Activated T-helper 1 cell treated with anti-CD3 and anti-CD28 coated beads, Interleukin-2, amount 50 U/mL, for 16 hours (primary cell): ENCODE data around the gene ZCCHC14.
"Not testable (repeated sequence)": the region's sequence is repeated elsewhere in the genome, so short reads cannot be mapped to it uniquely, and the experiment has no call there.

Experiments used
- DNase-seq, 2 donors: peaks; one replicate each; pipeline ENCODE4 v3.0.0-alpha.2; 2020; ENCODE audit warnings: low read depth in 1 of 2, low spot score in 1 of 2

The ZCCHC14 gene

GRCh38 chr16:87412371-87412995 is 80.3 kb downstream of the ZCCHC14 start:
- DNase-seq: no peak

GRCh38 chr16:87411375-87412271 is 81.2 kb downstream of the ZCCHC14 start:
- no peak for DNase-seq

GRCh38 chr16:87410968-87411367 is 81.9 kb downstream of the ZCCHC14 start:
- no peak for DNase-seq

GRCh38 chr16:87410530-87410929 is 82.3 kb downstream of the ZCCHC14 start:
- DNase-seq: no peak

DNA sequence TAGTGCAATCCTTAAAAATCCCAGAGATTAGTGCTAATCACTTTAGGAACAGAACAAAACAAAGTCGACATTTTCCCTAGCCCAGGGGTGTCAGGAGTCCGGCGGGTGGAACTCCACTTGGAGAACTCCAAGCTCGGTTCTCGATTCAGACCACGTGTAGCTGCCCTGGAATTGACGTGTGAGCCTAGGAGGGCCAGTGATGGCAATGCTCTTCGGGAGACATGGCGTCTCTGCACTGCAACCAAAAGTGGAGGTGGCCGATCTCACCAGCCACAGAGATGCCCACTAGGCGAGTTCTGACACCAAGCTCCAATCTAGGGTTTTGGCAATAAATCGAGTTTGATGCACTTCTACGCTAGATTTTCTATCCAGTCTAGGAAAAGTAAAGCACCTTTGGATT is 83.0 kb downstream of the ZCCHC14 start:
- no peak for DNase-seq

DNA sequence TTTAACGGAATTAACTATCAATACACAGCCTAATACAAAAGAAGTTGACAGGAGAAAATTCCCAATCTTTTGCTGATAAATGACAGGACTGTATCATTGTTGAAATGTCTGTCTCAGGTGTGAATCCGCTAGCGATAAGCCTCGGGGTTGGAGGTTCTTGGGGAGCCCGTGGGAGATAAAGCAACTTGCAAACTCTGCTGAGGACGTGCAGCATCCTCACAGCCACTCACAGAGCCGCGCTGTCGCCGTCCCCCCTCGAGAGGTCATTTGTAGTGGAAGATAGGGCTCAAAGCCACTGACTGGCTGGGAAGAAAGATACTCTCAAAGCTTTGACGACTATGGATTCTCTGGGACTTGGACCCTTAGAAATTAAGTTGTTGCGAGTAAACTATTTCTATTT is 83.7 kb downstream of the ZCCHC14 start:
- DNase-seq: no peak

DNA sequence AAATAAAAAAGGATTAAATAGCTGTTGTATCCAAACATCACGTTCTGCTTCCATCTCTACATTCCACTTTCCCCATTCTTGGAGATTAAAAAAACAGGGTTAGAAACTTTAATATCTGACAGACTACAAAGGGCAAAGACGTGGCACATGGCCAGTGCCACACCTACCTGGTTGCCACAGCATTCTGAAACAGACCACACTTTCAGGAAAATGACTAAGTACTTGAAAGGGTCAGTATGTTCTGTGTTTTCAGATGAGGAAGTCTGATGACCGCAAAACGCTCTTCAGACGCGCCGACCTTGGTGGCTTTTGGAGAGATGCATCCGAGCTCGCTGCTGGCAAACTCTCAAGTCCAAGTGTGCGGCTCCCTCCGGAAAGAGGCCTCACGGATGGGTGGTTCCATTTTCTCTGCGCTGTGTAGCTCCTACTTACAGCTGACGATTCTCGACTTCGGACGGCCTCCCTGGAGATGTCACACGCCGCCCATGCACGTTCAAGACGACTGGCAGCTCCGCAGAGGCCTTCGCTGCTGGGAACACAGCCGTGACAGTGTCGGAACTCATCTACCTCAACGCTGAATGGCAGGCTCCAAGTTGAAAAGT is 85.2 kb downstream of the ZCCHC14 start:
- no peak for DNase-seq

DNA sequence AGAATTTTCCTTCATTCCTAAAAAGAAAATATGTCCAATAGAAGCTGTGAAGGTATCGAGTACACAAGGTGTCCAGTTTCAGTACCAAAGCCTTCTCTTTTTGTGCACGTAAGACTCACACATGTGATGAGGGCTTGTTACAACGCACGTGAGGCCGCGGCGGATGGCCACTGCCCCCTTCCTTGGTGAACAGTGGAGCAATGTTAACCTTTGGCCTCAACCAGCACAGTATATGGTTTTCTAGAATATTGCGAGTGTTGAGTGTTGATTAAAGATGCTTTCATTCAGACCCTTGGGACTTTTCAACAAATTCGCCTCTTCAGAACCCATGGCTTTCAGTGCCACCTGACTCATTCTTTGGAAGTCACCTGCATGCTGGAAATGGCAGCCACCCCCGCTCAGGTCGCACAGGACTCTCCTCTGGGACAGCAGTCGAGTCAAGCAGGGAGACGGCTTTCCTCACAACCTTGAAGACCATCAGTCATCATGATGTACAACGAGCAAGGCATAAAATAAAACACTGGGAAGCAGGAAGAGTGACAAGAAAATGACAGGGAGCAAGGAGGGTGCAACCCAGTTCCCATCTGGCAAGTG is 86.2 kb downstream of the ZCCHC14 start:
- DNase-seq: no peak

DNA sequence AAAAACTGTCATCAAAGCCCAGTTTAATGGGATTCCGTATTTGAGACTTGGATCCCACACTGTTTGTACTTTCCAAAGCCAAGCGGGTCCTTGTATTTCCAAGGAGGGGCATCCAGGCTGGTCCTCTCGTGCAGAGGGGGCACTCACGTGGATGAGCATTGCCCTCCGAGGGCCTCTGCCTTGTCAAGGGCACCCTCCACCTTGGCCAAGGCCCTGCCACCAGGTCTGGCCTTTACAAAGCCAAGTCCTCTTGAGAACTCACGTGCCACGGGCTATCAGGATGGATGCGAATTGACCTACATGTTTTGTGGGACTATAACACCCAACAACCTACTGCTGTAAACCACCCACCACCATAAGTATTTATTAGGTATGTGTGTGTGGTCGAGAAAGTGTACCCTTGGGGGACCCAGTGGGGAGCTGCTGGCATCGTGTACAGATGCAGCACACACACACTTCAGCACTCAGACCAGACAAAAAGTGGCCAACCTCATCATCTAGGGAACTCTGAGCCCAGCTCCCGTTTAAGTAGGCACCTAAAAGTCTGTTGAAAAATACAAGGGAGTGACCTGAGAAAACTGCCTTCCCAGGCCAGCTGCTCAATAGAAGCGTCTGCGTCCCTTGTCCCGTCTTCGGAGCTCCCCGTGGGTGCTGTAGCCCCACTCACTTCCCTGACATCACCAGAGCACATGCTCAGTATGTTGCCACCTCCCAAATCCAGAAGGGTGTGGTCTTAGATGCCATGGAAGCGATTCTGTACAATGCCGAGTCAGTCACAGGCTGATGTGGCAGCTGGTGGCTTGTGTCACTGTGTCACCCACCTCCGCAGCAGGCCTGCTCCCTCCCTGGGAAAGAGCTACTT is 87.8 kb downstream of the ZCCHC14 start:
- no peak for DNase-seq

DNA sequence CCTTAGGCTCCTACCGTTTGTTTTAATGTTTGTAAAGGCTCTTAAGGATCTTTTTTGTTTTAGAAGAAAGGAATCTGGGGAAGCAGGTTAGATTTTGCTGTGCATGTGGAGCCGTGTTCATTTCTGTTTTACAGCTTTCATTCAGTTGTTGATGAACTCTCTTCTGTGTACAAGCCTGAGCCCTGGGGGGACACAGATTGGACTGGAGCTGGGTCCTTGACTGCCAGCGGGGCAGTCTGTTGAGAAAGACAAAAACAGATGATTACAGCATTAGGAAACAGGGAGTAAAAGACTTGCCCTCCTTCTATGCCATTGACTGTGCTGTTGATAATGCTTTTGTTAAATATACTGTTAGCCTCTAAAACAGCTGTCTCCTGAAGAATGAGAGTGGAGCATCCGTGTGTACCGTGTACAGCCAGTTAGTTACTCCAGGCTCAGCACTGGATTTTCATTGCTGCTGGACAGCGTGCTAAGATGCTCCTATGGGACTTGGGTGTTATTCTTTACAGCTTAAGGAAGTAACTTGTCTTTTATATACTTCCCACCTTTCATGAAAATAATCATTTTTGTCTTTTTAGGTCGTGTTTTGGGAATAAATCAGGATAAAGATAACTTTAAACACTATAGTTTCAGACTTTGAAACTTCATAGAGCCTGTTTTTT is 97.5 kb downstream of the ZCCHC14 start:
- no peak for DNase-seq

- DNase-seq: no peak
Observed at GRCh38 chr16:87393680-87394055, 99.2 kb downstream of the ZCCHC14 start.

- DNase-seq: peak in 1 of 2 donors; percentile 27
Observed at GRCh38 chr16:87392821-87393679, 99.8 kb downstream of the ZCCHC14 start.

GRCh38 chr16:87391950-87392820 is 100.6 kb downstream of the ZCCHC14 start, which contains the start of gene MAP1LC3B:
Gene MAP1LC3B, plus strand, starts transcription at chr16:87392336. Its CDS starts 92 bp downstream, at chr16:87392428.
- peak; percentile 95 to 99 for DNase-seq

DNA sequence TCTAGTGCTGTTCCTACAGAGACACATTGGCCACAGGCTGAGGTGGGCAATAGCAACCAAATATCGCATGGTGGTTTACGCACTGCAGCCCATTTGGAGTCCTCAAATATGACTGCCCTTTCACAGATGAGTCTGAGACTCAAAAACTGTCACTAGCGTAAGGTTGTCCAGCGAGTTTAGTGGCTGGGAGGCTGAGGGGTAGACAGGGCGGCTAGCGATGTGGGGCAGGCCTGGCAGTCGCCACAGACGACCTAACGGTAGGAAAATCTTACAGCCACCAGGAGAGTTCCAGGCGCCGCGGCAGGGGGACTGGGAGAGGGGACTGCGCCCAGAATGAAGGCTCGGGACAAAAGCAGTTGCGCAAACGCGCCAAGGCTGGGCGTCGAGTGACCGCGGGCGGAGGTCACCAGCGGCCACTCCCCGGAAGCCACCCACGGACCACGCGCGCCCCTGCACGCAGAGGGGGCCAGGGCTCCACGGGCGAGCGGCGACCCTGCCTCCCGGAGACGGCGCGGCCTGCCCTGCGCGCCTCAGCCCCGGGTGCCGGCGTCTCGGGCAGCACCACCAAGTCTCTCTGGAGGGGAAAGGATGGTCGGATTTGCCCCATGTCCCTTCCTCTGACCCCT is 101.4 kb downstream of the ZCCHC14 start:
- DNase-seq: no peak

DNA sequence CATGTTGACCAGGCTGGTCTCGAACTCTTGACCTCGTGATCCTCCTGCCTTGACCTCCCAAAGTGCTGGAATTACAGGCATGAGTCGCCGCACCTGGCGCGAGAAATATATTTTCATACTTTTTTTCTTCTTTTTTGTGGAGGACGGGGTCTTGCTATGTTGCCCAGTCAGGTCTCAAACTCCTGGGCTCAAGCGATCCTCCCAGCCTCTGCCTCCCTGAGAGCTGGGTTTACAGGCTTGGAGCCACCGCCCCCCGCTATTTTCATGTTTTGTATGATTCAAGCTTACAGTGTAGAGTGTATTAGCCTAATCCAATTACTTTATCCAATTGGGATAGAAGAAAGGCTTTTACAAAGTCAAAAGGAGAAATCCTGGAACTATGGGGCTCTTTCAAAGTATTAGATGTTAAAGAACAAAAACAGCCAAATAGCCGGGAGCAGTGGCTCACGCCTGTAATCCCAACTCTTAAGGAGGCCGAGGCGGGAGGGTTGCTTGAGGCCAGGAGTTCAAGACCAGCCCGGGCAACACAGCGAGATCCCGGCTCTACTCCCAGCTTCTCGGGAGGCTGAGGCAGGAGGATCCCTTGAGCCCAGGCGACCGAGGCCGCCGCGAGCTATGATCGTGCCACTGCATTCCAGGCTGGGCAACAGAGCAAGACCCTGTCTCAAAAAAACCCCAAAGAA is 102.0 kb downstream of the ZCCHC14 start:
- DNase-seq: no peak

- not testable (repeated sequence) for DNase-seq
Observed at GRCh38 chr16:87389914-87390313, 102.9 kb downstream of the ZCCHC14 start.

DNA sequence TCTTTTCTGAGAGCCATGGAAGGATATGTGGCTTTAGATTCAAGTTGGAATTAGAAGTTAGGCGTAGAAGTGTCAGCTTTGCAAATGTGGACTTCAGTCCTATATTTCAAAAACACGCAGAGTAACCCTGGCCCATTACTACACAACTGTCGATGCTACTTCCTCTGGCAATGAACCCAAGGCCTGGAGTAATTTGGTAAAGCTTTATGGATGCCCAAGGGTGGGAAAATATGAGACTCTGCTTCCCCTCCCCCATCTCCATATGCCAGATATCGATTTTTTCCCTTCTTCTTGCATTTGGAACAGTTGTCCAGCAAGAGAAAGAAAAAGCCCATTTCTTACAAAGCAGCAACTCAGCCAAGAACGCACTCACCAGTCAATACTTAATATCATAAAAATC is 103.6 kb downstream of the ZCCHC14 start:
- no peak for DNase-seq
